Activated T-cell treated with anti-CD3 and anti-CD28 coated beads, Interleukin-2, amount 50 U/mL, for 48 hours (primary cell): ENCODE data around the gene FCHO1.

ENCODE experiments used
- DNase-seq, 2 experiments: peaks; one replicate each; pipeline ENCODE4 v3.0.0-alpha.2; 2020

FCHO1 gene

GRCh38 chr19:17832443-17833208 lies 81.3 kb downstream of the FCHO1 start:
- DNase-seq: no peak

- DNase-seq: no peak
These were observed 83.3 kb downstream of the FCHO1 start for GRCh38 chr19:17834350-17835181.

GRCh38 chr19:17835182-17836006 lies 84.1 kb downstream of the FCHO1 start:
- no peak for DNase-seq

- DNase-seq: no peak
These were observed 85.3 kb downstream of the FCHO1 start for GRCh38 chr19:17836530-17836929.

- DNase-seq: no peak
These were observed 86.7 kb downstream of the FCHO1 start for GRCh38 chr19:17837972-17838371.
